Measurements from ENCODE around the gene ARL15. TPM values are rescaled to one million over a fixed set of nuclear protein-coding genes. Genes with fewer than 3 reads are reported as not detected.

The ARL15 gene
- total and polyA plus RNA-seq, 5 donors, result 14.2 to 30.3 (median 24.8) TPM

GRCh38 chr5:54177058-54177457 lies 133.3 kb downstream of the ARL15 start:
- Histone ChIP-seq H3K4me1 (ENCODE audit: control insufficient read depth, insufficient read depth, low read length) (peaks cover 4% of the 10 kb centered on the region), H3K4me3 (ENCODE audit: low read length) (no peak overlapping the region), H3K27ac (ENCODE audit: low read length) (no peak overlapping the region), H3K27me3 (ENCODE audit: control insufficient read depth, insufficient read depth) (no peaks in the 10 kb centered on the region), H3K9me3 (ENCODE audit: control insufficient read depth, low read length) (no peaks in the 10 kb centered on the region)
- intact Hi-C loops (cut with DNase I), result no loop called here
- 84% methylated on average over 2 of the region's 2 CpGs for WGBS
- no peak for ATAC-seq
- no peak for DNase-seq

GRCh38 chr5:54176066-54176830 lies 134.1 kb downstream of the ARL15 start:
- 88% methylated on average over 6 of the region's 6 CpGs for WGBS
- peaks cover 4% of the 10 kb centered on the region for H3K4me1 ChIP-seq (ENCODE audit: control insufficient read depth, insufficient read depth, low read length)
- intact Hi-C loops (cut with DNase I), result no loop called here
- DNase-seq (no peak), ATAC-seq (no peak)
- no peak overlapping the region for H3K27ac ChIP-seq (ENCODE audit: low read length)
- no peaks in the 10 kb centered on the region for H3K9me3 ChIP-seq (ENCODE audit: control insufficient read depth, low read length)
- H3K4me3 ChIP-seq (ENCODE audit: low read length), result no peak overlapping the region
- no peaks in the 10 kb centered on the region for H3K27me3 ChIP-seq (ENCODE audit: control insufficient read depth, insufficient read depth)

GRCh38 chr5:54173251-54173650 lies 137.1 kb downstream of the ARL15 start:
- intact Hi-C loops (cut with DNase I), result no loop called here

GRCh38 chr5:54171645-54172384 lies 138.6 kb downstream of the ARL15 start:
- H3K4me3 ChIP-seq (ENCODE audit: low read length), result no peak overlapping the region
- H3K27ac ChIP-seq (ENCODE audit: low read length), result no peak overlapping the region
- H3K27me3 ChIP-seq (ENCODE audit: control insufficient read depth, insufficient read depth), result no peaks in the 10 kb centered on the region
- DNase-seq (no peak), ATAC-seq (no peak)
- no peaks in the 10 kb centered on the region for H3K4me1 ChIP-seq (ENCODE audit: control insufficient read depth, insufficient read depth, low read length)
- WGBS, result 93% methylated on average over 6 of the region's 6 CpGs
- intact Hi-C loops (cut with DNase I), result no loop called here
- no peaks in the 10 kb centered on the region for H3K9me3 ChIP-seq (ENCODE audit: control insufficient read depth, low read length)

More at GRCh38 chr5:54173251-54173650, 137.1 kb downstream of the ARL15 start:
- H3K9me3 ChIP-seq (ENCODE audit: control insufficient read depth, low read length), result no peaks in the 10 kb centered on the region
- no peak for DNase-seq
- H3K27ac ChIP-seq (ENCODE audit: low read length), result no peak overlapping the region
- no peak for ATAC-seq
- H3K4me1 ChIP-seq (ENCODE audit: control insufficient read depth, insufficient read depth, low read length), result no peaks in the 10 kb centered on the region
- H3K27me3 ChIP-seq (ENCODE audit: control insufficient read depth, insufficient read depth), result no peaks in the 10 kb centered on the region
- WGBS, result 92% methylated on average over 2 of the region's 2 CpGs
- H3K4me3 ChIP-seq (ENCODE audit: low read length), result no peak overlapping the region

GRCh38 chr5:54165687-54166086 lies 144.7 kb downstream of the ARL15 start:
- H3K27me3 ChIP-seq (ENCODE audit: control insufficient read depth, insufficient read depth), result no peaks in the 10 kb centered on the region
- no peak for ATAC-seq
- no peaks in the 10 kb centered on the region for H3K4me1 ChIP-seq (ENCODE audit: control insufficient read depth, insufficient read depth, low read length)
- 50% methylated on average over 2 of the region's 2 CpGs for WGBS
- intact Hi-C loops (cut with DNase I), result no loop called here
- DNase-seq, result no peak
- H3K4me3 ChIP-seq (ENCODE audit: low read length), result no peak overlapping the region
- H3K9me3 ChIP-seq (ENCODE audit: control insufficient read depth, low read length), result no peaks in the 10 kb centered on the region
- H3K27ac ChIP-seq (ENCODE audit: low read length), result no peak overlapping the region

- H3K4me3 ChIP-seq (ENCODE audit: low read length), result no peak overlapping the region
- ATAC-seq, result no peak
Measured at GRCh38 chr5:54162184-54162583, 148.2 kb downstream of the ARL15 start.

GRCh38 chr5:54160329-54160728 lies 150.0 kb downstream of the ARL15 start:
- DNase-seq (no peak), ATAC-seq (no peak)
- intact Hi-C loops (cut with DNase I), result no loop called here
- H3K4me3 ChIP-seq (ENCODE audit: low read length), result no peak overlapping the region
- H3K27ac ChIP-seq (ENCODE audit: low read length), result no peak overlapping the region
- H3K9me3 ChIP-seq (ENCODE audit: control insufficient read depth, low read length), result no peaks in the 10 kb centered on the region
- no peaks in the 10 kb centered on the region for H3K4me1 ChIP-seq (ENCODE audit: control insufficient read depth, insufficient read depth, low read length)
- H3K27me3 ChIP-seq (ENCODE audit: control insufficient read depth, insufficient read depth), result no peaks in the 10 kb centered on the region

More at GRCh38 chr5:54162184-54162583, 148.2 kb downstream of the ARL15 start:
- intact Hi-C loops (cut with DNase I), result no loop called here
- H3K27me3 ChIP-seq (ENCODE audit: control insufficient read depth, insufficient read depth), result no peaks in the 10 kb centered on the region
- DNase-seq, result no peak
- H3K27ac ChIP-seq (ENCODE audit: low read length), result no peak overlapping the region
- WGBS, result 95% methylated on average over 3 of the region's 3 CpGs
- H3K9me3 ChIP-seq (ENCODE audit: control insufficient read depth, low read length), result no peaks in the 10 kb centered on the region
- no peaks in the 10 kb centered on the region for H3K4me1 ChIP-seq (ENCODE audit: control insufficient read depth, insufficient read depth, low read length)

- intact Hi-C loops (cut with DNase I), result no loop called here
- ATAC-seq (no peak), DNase-seq (no peak)
- no peaks in the 10 kb centered on the region for H3K27me3 ChIP-seq (ENCODE audit: control insufficient read depth, insufficient read depth)
- no peaks in the 10 kb centered on the region for H3K9me3 ChIP-seq (ENCODE audit: control insufficient read depth, low read length)
- no peak overlapping the region for H3K27ac ChIP-seq (ENCODE audit: low read length)
- 63% methylated on average over 2 of the region's 2 CpGs for WGBS
- no peaks in the 10 kb centered on the region for H3K4me1 ChIP-seq (ENCODE audit: control insufficient read depth, insufficient read depth, low read length)
- no peak overlapping the region for H3K4me3 ChIP-seq (ENCODE audit: low read length)
Measured at GRCh38 chr5:54159893-54160195, 150.5 kb downstream of the ARL15 start.

- 67% methylated on average over 4 of the region's 4 CpGs for WGBS
- DNase-seq, result no peak
- Histone ChIP-seq H3K27me3 (ENCODE audit: control insufficient read depth, insufficient read depth) (no peaks in the 10 kb centered on the region), H3K4me3 (ENCODE audit: low read length) (no peak overlapping the region), H3K9me3 (ENCODE audit: control insufficient read depth, low read length) (no peaks in the 10 kb centered on the region), H3K27ac (ENCODE audit: low read length) (no peak overlapping the region), H3K4me1 (ENCODE audit: control insufficient read depth, insufficient read depth, low read length) (no peaks in the 10 kb centered on the region)
- no peak for ATAC-seq
- intact Hi-C loops (cut with DNase I), result no loop called here
Measured at GRCh38 chr5:54159153-54159892, 151.1 kb downstream of the ARL15 start.

GRCh38 chr5:54156577-54156976 lies 153.8 kb downstream of the ARL15 start:
- Histone ChIP-seq H3K9me3 (ENCODE audit: control insufficient read depth, low read length) (no peaks in the 10 kb centered on the region), H3K27me3 (ENCODE audit: control insufficient read depth, insufficient read depth) (no peaks in the 10 kb centered on the region), H3K4me3 (ENCODE audit: low read length) (no peak overlapping the region), H3K4me1 (ENCODE audit: control insufficient read depth, insufficient read depth, low read length) (no peaks in the 10 kb centered on the region), H3K27ac (ENCODE audit: low read length) (no peak overlapping the region)
- WGBS, result 92% methylated on average over 1 of the region's 1 CpG
- no peak for ATAC-seq
- intact Hi-C loops (cut with DNase I), result no loop called here
- no peak for DNase-seq

- 50% methylated on average over 1 of the region's 1 CpG for WGBS
- ATAC-seq, result no peak
- H3K9me3 ChIP-seq (ENCODE audit: control insufficient read depth, low read length), result no peaks in the 10 kb centered on the region
Measured at GRCh38 chr5:54150841-54151240, 159.5 kb downstream of the ARL15 start.

More at GRCh38 chr5:54150841-54151240, 159.5 kb downstream of the ARL15 start:
- no peaks in the 10 kb centered on the region for H3K27me3 ChIP-seq (ENCODE audit: control insufficient read depth, insufficient read depth)
- intact Hi-C loops (cut with DNase I), result no loop called here
- H3K4me3 ChIP-seq (ENCODE audit: low read length), result no peak overlapping the region
- no peak for DNase-seq
- peaks cover 5% of the 10 kb centered on the region for H3K4me1 ChIP-seq (ENCODE audit: control insufficient read depth, insufficient read depth, low read length)
- H3K27ac ChIP-seq (ENCODE audit: low read length), result no peak overlapping the region
